Calu3 (cell line): Measurements from ENCODE around the gene ERAS. TPM values are rescaled to one million over a fixed set of nuclear protein-coding genes. Genes with fewer than 3 reads are reported as not detected.
"Not testable (repeated sequence)": the region's sequence is repeated elsewhere in the genome, so short reads cannot be mapped to it uniquely, and the experiment has no call there.

Experiments used
- BruUV-seq: library from RNA; stranded (reverse); fragments of 400-500 nt; replicated peaks from 2 replicates; lab custom pipeline; 2021; lab: Mats Ljungman, UMichigan
- CTCF ChIA-PET: fragments of 300-600 bp; sonication (Branson Sonifier 250); formaldehyde crosslinking; loops from one replicate; lab custom pipeline; 2022; ENCODE audit warnings: antibody characterized with exemption; lab: Charles Lee
- DNase-seq: peaks from one replicate; pipeline ENCODE4 v3.0.0; 2022
- H3K27ac Mint-ChIP-seq: one replicate; pipeline ENCODE4 v1.8.0; 2022; ENCODE audit warnings: mixed read lengths; ENCODE audit not compliant: unreplicated experiment
- H3K27me3 Mint-ChIP-seq: one replicate; pipeline ENCODE4 v1.8.0; 2022; ENCODE audit warnings: mixed read lengths; ENCODE audit not compliant: unreplicated experiment
- H3K36me3 Mint-ChIP-seq: one replicate; pipeline ENCODE4 v1.8.0; 2022; ENCODE audit warnings: mild to moderate bottlenecking, moderate library complexity, mixed read lengths; ENCODE audit not compliant: insufficient read depth, unreplicated experiment
- H3K4me1 Mint-ChIP-seq: one replicate; pipeline ENCODE4 v1.8.0; 2022; ENCODE audit warnings: mild to moderate bottlenecking, low read depth, mixed read lengths; ENCODE audit not compliant: unreplicated experiment
- H3K4me3 Mint-ChIP-seq: one replicate; pipeline ENCODE4 v1.8.0; 2022; ENCODE audit warnings: mild to moderate bottlenecking, low read depth, moderate library complexity, mixed read lengths; ENCODE audit not compliant: unreplicated experiment
- H3K9me3 Mint-ChIP-seq: one replicate; pipeline ENCODE4 v1.8.0; 2022; ENCODE audit warnings: low read depth, mixed read lengths; ENCODE audit not compliant: unreplicated experiment
- intact Hi-C: fragments of 100-400 bp; cut with micrococcal nuclease; formaldehyde crosslinking; loops from one replicate; pipeline ENCODE4 v1.10.0; 2022; ENCODE audit not compliant: unreplicated experiment
- total RNA-seq: library from RNA; stranded (reverse); gene quantifications from 2 replicates; pipeline ENCODE4 v1.2.3, GENCODE V29; 2022
- TF ChIP-seq, protein P1 (sequence below): fragments of 200-600 bp; IDR thresholded peaks from one replicate; pipeline ENCODE4 v1.8.0; 2022; ENCODE audit warnings: antibody characterized with exemption; ENCODE audit not compliant: unreplicated experiment

Gene ERAS
- total RNA-seq, 1 experiment from 2014 or later = 0.47 TPM

- intact Hi-C loops = no loop called here
- TF ChIP-seq, protein P1, sequence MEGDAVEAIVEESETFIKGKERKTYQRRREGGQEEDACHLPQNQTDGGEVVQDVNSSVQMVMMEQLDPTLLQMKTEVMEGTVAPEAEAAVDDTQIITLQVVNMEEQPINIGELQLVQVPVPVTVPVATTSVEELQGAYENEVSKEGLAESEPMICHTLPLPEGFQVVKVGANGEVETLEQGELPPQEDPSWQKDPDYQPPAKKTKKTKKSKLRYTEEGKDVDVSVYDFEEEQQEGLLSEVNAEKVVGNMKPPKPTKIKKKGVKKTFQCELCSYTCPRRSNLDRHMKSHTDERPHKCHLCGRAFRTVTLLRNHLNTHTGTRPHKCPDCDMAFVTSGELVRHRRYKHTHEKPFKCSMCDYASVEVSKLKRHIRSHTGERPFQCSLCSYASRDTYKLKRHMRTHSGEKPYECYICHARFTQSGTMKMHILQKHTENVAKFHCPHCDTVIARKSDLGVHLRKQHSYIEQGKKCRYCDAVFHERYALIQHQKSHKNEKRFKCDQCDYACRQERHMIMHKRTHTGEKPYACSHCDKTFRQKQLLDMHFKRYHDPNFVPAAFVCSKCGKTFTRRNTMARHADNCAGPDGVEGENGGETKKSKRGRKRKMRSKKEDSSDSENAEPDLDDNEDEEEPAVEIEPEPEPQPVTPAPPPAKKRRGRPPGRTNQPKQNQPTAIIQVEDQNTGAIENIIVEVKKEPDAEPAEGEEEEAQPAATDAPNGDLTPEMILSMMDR = no peak
- peaks cover 13% of the 10 kb centered on the region for H3K4me1 Mint-ChIP-seq
- peaks cover 4% of the 10 kb centered on the region for H3K36me3 Mint-ChIP-seq
- BruUV-seq = no TSS peak
- H3K4me3 Mint-ChIP-seq = no peak overlapping the region
- no peaks in the 10 kb centered on the region for H3K27me3 Mint-ChIP-seq
- H3K9me3 Mint-ChIP-seq = peaks cover 4% of the 10 kb centered on the region
- no peak for DNase-seq
- H3K27ac Mint-ChIP-seq = no peak overlapping the region
- CTCF ChIA-PET = no interaction called here
Measured at GRCh38 chrX:48852857-48853256, 26.5 kb downstream of the ERAS start.

DNA sequence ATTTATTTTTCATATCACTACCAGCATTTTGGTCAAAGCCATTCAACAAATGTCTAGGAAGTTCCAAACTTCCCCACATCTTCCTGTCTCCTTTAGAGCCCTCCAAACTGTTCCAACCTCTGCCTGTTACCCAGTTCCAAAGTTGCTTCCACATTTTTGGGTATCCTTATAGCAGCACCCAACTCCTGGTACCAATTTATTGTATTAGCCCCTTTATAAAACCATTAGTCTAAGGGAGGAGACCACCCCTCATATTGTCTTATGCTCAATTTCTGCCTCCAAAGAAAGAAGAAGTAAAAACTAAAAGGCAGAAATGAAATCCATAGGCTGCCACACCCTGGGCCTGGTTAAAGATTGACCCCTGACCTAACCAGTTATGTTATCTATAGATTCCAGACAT is 27.2 kb downstream of the ERAS start:
- H3K9me3 Mint-ChIP-seq, intact Hi-C loops, H3K36me3 Mint-ChIP-seq, H3K27me3 Mint-ChIP-seq, CTCF ChIA-PET, H3K27ac Mint-ChIP-seq, H3K4me3 Mint-ChIP-seq, DNase-seq, BruUV-seq: not testable (repeated sequence)
- peaks cover 13% of the 10 kb centered on the region for H3K4me1 Mint-ChIP-seq

DNA sequence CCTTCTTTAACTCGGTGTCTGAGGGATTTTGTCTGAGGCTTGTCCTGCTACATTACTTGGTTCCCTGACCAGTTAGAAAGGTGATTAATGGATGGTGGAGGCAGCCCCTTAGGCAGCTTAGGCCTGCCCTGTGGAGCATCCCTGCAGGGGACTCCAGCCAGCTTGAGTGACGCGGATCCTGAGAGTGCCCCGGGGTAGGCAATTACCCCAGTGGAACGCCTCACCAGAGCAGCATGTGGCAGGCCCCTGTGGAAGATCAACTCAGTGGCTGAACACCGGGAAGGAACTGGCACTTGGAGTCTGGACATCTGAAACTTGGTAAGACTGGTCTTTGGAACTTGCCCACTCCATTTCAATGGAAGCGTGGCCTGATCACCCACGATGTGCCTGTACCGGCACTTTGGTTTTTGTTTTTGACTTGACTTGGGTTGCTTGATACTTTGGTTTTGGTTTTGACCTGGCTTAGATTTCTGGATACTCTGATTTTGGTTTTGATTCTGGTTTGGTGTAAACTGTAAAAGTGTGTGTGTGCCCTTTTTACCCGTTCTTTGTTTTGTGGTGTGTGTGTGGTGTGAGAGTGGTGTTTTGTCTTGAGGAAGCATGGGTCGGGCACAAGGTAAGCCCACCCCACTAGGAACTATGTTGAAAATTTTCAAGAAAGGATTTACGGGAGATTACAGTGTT is 27.9 kb downstream of the ERAS start:
- peak overlapping the region; percentile 36 for H3K27ac Mint-ChIP-seq
- H3K4me3 Mint-ChIP-seq, CTCF ChIA-PET: not testable (repeated sequence)

DNA sequence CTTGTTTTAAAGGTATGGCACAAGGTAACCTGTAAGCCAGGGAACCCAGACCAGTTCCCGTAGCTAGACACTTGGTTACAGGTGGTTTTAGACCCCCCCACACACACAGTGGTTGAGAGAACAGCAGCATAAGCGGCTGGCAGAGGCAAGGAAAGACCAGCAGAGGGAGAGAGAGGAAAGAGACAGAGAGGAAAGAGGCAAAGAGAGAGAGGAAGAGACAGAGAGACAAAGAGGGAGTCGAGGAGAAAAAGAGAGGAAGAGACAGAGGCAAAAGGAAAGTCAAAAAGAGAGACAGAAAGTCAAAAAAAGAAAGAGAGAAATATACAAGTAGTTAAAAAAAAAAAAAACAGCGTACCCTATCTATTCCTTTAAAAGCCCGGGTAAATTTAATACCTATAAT is 28.6 kb downstream of the ERAS start:
- no TSS peak for BruUV-seq
- Mint-ChIP-seq H3K9me3 (peaks cover 4% of the 10 kb centered on the region), H3K4me3 (peak overlapping the region; percentile 6), H3K36me3 (peaks cover 4% of the 10 kb centered on the region), H3K27me3 (no peaks in the 10 kb centered on the region), H3K27ac (peak overlapping the region; percentile 36), H3K4me1 (peaks cover 13% of the 10 kb centered on the region)
- DNase-seq = peak; percentile 27
- intact Hi-C loops = no loop called here
- TF ChIP-seq, protein P1 = peak; percentile 46
- CTCF ChIA-PET = no interaction called here

More for the DNA sequence above, 27.9 kb downstream of the ERAS start:
- H3K27me3 Mint-ChIP-seq, H3K9me3 Mint-ChIP-seq, BruUV-seq, intact Hi-C loops, H3K36me3 Mint-ChIP-seq, DNase-seq: not testable (repeated sequence)
- H3K4me1 Mint-ChIP-seq = peaks cover 13% of the 10 kb centered on the region

GRCh38 chrX:48864210-48864609 is 37.9 kb downstream of the ERAS start:
- no peaks in the 10 kb centered on the region for H3K27me3 Mint-ChIP-seq
- no peaks in the 10 kb centered on the region for H3K9me3 Mint-ChIP-seq
- peak; percentile 46 for DNase-seq
- peaks cover 5% of the 10 kb centered on the region for H3K36me3 Mint-ChIP-seq
- peaks cover 23% of the 10 kb centered on the region for H3K4me1 Mint-ChIP-seq
- CTCF ChIA-PET = interaction anchor here (0.7 to 1.5 kb wide), 3 partner anchors 16 to 813 kb away, joined by 3 to 6 read pairs (median 3); partner anchors contain the start of genes PQBP1 and TIMM17B
- BruUV-seq = no TSS peak
- peak overlapping the region; percentile 21 for H3K4me3 Mint-ChIP-seq
- TF ChIP-seq, protein P1 = no peak
- intact Hi-C loops = loop anchor here (10.0 kb wide), 1 partner anchor 51 kb away; the partner anchor contains the start of genes PIM2 and SLC35A2
- H3K27ac Mint-ChIP-seq = peak overlapping the region; percentile 67

DNA sequence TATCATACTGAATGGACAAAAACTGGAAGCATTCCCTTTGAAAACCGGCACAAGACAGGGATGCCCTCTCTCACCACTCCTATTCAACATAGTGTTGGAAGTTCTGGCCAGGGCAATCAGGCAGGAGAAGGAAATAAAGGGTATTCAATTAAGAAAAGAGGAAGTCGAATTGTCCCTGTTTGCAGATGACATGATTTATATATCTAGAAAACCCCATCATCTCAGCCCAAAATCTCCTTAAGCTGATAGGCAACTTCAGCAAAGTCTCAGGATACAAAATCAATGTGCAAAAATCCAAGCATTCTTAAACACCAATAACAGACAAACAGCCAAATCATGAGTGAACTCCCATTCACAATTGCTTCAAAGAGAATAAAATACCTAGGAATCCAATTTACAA is 45.7 kb downstream of the ERAS start:
- intact Hi-C loops, H3K27ac Mint-ChIP-seq, DNase-seq, CTCF ChIA-PET, H3K9me3 Mint-ChIP-seq, H3K36me3 Mint-ChIP-seq, BruUV-seq, H3K4me1 Mint-ChIP-seq, H3K4me3 Mint-ChIP-seq, H3K27me3 Mint-ChIP-seq: not testable (repeated sequence)

GRCh38 chrX:48876944-48877343 is 50.6 kb downstream of the ERAS start:
- H3K27ac Mint-ChIP-seq, H3K4me1 Mint-ChIP-seq, H3K9me3 Mint-ChIP-seq, intact Hi-C loops, H3K36me3 Mint-ChIP-seq, CTCF ChIA-PET, H3K4me3 Mint-ChIP-seq, DNase-seq, BruUV-seq, H3K27me3 Mint-ChIP-seq: not testable (repeated sequence)
